HG03060 (cell line): ENCODE measurements around the gene IL17D.
"Not testable (repeated sequence)": the region's sequence is repeated elsewhere in the genome, so short reads cannot be mapped to it uniquely, and the experiment has no call there.

ENCODE experiments used
- ATAC-seq: cut with Tn5 transposase; IDR thresholded peaks from one replicate; pipeline ENCODE4 v1.9.1; 2021; ENCODE audit warnings: low read depth, moderate number of reproducible peaks; ENCODE audit not compliant: unreplicated experiment

The IL17D gene, protein sequence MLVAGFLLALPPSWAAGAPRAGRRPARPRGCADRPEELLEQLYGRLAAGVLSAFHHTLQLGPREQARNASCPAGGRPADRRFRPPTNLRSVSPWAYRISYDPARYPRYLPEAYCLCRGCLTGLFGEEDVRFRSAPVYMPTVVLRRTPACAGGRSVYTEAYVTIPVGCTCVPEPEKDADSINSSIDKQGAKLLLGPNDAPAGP

DNA sequence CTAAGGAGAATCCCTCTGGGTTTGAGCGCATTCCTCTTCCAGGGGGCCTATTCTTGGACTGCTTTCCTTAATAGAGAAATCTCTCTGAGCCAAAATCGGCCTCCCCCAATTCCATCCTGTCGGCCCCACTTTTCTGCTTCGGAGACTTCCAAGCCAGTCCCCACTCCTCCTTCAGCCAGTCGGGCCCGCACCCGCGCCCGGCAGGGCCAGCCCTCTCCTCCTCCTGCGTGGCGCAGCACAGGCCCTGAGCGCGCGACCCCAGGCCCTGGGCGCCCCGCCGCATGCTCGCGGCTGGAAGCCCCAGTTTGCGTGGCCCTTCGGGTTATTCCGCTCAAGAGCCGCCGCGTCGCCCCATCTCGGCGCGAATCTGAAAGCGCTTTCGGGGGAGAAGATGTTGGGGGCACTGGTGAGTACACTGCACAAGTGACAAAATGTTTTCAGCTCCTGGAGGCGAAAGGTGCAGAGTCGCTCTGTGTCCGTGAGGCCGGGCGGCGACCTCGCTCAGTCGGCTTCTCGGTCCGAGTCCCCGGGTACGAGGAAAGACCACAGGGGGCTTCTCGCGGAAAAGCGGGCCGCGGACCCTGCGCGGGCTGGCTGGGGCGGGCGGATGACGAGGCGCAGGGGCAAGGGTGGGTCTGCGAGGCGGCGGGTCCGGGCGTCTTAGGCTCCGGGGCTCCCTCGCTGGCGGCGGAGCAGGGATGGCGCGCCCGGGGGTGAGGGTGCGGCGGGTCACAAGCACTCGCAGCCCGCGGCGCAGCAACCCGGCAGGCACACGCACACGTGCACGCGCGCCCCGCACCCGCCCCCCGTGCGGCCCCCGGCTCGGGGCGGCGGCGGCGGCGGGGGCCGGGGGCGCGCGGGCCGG is at the start of gene IL17D:
TSS of gene IL17D (plus strand) at position 785 of the 865 bp plus-strand sequence. CDS start 303 bp downstream, outside the sequence.
- no peak for ATAC-seq

DNA sequence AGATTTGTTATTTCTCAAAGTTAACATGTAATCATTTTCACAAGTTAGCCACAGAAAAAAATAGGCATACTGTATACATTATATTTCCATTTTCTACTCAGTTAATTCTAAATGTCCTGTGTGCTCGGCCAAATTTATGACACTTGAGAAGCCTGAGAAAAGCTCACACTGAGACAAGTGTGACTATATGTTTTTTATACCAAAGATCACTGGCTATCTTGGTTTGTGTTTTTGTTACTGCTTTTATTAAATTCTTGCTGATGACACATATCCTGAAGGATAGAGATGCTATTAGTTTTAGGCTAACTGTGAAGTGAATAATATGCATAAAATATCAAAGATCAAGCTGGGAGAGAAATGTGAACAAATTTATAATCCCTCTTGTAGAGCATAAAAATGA is 49.3 kb upstream of the IL17D start:
- ATAC-seq = no peak

DNA sequence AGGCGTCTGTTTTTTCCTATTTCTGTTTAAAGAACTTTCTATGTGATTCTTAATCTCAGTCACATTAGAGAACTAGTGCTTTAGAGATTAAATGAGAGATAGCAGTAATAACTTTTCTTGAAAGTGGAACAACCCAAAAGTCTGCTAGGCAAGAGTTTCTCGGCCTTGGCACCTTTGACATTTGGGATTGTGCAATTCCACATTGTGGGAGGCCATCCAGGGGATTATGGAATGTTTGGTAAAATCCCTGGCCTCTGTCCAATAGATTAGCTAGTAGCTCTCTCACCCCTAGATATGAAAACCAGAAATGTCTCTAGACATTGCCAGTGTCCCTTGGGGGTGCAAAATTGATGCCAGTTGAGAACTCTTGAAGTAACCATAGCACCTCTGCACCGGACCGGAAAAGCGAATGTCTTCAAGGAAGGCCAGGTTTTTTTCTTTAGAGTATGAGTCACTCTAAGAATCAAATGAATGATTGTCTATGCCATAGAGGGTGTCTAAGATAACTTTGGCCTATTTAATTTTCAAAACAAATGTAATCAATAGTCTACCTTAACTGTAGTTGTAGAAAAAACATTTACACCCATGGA is 45.0 kb upstream of the IL17D start:
- ATAC-seq = no peak

DNA sequence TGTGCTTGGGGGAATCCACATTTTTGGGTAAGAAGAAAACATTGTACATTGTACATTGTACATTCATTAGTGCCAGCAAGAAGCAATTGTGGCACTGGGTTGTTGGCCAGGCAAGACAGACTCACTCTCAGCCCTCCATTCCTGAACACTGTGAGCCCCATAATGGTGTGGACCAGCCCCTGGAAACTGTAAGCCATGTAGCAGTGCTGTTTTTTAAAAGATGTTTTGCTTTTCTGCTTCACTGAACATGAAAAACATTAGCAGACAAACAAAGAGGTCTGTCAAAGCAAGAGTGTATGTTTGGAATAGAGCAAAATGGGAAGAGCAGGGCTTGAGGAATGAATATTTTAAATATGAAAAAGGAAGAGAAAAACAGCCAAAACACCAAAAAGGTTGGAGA is 39.1 kb upstream of the IL17D start:
- ATAC-seq = no peak

DNA sequence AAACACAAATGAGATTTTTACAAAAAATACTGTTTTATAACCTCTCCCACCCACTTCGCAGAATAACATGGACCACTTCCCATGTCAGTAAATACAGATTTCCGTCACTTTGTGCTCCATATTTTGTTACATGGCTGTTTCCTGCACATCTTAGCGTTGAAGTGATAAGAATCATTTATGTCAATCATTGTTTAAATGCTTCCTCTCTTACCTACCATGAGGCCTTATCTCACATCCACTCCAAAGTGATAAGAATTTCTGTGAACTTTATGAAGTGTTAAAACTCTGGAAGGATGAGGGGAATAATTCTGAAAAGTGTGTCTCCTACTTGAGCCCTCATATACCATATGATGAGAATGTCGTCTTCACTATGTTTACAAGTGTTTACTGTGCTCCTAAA is 36.6 kb upstream of the IL17D start:
- no peak for ATAC-seq

DNA sequence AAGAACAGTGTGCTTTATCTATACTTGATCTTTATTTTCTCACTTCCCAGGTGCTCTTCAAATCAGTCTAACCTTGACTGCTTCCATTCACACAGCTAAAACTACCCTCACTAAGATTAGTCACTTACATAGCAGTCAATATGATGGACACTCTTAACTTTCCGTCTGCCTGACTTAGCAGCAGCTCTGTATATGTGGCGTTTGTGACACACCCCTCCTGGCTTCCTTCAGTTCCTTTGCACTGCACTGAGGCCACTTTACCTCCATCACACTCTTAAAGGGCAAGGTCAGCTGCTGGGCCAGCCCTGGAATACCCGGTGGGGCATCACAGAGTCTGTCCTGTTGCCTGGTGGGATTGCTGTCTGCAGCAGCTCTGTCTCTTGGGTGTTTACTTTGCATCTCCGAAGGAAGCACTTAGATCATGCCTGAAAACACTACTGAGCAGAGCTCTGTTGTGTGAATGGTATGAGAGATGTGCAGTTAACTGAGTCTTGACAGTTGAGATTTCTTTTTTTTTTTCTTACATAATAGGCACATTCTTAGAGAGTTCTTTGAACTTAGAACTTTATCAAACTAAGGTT is 35.6 kb upstream of the IL17D start:
- ATAC-seq = no peak

DNA sequence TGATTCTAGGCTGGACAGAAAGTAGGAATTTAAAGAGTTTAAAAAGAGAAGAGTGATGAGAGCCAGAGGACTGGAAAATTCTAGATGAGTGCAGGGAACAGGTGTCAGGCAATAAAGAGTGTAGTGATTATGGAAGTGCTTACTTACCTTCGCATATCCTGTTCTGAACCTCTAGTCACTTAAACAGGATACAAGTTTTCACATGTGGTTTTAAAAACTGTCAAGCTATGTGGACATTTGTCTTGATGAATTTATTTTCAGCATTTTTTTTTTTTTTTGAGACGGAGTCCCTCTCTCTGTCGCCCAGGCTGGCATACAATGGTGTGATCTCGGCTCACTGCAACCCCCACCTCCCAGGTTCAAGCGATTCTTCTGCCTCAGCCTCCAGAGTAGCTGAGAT is 34.3 kb upstream of the IL17D start:
- ATAC-seq = no peak

DNA sequence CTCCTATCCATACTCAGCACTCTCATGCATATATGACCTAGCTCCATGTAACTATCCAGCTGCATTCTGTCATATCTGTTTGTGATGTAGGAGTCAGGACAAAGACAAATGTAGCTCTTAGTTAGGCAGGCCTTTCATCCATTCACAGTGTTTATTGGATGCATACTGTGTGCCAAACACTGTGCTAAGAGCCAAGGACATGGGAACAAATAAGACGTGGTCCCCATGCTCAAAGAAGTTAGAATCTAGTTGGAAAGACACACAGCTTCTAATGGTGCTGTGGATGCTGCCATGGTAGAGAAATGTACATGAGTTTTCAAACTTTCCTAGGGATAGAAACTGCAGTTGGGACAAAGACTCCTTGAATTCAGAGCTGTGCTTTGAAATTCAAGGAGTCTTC is 31.7 kb upstream of the IL17D start:
- no peak for ATAC-seq

DNA sequence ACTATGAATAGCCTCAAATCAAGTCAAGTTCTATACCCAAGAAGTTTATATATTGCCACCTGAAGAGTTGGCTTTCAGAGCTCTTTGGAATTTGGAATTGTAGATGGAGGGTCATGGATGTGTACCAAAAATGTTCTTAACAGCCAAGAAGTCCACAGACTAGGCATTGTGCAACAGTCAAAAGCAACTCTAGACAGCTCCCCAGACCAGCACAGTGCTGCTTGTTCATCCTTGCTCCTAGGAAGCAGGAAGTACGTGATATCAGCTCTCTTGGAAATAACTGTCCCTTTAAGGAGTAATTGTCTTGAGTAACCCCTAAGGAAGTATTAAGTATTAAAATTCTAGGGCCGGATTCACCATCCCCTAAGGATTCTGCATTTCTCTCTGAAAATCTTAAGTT is 30.7 kb upstream of the IL17D start:
- no peak for ATAC-seq

DNA sequence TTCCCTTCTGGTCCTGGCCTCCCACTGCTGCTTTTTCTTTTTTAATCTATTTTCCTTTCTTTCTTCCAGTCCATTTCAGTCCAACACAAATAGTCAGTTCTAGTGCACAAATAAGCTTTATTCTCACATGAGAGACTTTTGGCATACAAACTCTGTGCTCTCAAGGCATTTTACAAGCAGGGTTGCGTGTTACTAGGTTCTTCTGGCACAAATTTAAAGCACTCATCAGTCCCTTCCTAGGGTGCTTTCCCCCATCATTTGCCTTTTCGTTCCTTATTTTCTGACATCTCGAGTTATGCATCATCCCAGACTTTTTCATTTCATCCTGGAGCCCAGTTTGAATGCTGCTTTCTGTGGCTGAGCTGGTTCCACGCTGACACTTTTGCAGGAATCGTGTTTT is 29.8 kb upstream of the IL17D start:
- no peak for ATAC-seq

DNA sequence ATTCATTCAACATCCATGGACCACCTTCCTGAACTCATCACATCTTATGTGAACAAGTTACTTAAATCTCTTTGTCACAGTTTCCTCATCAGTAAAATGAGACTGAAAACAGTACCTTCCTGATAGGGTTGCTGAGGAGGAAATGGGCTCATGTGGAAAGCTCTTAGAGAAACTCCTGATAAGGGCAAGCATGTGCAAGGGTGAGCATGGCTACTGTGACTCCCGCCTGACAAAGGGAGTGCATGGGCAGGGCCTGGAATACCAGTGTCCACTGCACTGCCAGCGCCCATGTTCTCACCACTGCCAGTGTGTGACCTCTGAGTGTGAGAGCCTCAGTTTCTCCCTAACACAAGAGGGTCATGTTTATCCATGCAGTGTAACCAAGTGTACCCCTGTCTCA is 27.3 kb upstream of the IL17D start:
- no peak for ATAC-seq

DNA sequence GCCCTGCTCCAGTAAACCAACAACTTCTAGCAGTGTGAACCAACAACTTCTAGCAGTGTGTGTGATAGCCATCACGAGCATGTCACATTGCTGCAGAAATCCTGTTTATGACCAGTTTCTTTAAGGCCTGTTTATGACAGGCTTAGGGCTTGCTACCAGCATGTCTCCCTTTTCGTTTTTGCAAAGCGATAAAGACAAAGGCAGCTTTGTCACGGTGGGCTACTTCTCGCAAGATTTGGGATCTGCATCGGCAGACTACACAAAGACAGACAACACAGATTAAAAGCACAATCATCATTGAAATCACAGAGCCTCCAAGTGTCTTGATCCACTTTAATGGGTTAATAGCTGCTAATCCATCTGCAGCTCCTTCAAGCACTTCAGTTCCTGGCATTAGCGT is 24.9 kb upstream of the IL17D start:
- ATAC-seq = not testable (repeated sequence)

DNA sequence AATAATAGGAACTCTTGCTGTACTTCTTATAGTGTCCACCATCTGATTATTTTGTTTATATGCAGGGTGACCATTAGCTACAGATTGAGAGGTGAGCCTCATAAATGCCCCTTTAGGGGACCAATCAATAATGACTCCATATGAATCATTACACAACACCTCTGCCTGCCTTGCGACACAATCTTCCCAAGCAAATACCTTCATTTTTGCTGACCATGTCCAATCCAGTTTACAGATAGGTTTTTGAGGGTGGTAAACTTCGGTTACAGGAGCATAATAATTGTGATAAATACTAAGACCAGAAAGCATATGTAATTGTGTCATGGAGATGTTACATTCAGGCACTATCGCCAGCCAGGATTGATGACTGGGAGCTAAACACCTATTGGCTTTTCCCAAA is 23.6 kb upstream of the IL17D start:
- no peak for ATAC-seq

DNA sequence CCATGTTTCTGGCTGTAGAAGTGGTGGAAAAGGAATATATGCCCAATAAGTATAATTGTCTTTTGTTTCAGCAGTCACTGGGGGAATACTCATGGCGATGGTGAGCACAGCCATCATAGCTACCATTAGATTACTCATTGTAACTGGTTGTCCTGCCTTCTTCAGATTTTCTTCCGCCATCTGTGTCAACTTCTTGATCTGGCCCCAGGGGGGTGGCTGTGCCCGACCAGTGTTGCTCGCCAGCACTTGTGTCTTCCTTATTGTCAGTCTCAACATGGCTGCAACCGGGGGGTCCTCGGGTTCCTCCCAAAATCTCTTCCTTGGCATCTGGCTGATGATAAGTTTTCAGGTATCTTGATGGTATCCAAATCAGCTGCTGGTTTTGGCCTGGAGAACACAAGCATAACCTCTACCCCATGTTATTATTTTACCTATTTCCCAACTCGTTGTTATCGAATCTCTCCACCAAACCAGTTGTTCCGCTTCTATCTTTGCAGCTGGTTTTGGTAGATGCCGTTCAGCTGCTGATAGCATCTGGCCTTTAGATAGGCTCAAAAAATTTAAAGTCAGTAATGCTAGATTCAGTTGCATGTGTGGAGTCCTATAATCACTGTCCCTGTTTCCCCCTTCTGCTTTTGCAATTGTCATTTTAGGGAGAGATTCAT is 23.0 kb upstream of the IL17D start:
- ATAC-seq = no peak

DNA sequence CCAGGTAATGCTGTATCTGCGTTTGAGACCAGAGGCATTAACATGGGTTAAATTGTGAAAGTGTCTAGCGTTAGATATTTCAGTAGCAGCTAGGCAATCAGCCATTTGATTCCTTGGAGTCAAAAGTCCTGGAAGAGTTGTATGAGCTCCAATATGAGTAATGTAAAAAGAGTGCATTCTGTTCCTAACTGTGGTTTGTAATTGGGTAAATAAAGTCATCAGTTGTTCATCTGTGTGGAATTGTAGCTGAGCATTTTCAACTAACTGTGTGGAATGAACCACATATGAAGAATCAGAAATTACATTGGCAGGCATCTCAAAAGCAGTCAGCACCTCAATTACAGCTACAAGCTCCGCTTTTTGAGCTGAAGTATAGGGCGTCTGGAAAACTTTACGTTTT is 22.0 kb upstream of the IL17D start:
- ATAC-seq = not testable (repeated sequence)

DNA sequence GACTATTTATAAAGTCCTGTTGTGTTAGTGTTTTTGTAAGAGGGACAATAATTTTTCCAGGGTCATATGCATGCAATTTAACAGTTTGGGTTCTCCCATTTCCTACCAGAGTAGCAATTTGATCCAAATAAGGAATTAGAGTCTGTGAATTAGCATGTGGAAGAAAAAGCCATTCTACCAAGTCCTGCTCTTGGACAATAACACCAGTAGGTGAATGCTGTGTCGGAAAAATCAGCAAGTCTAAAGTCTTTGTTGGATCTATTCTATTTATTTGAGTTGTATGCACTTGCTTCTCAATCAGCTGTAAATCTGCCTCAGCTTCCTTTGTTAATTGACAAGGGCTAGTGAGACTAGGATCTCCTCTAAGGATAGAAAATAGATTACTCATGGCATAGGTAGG is 21.4 kb upstream of the IL17D start:
- ATAC-seq = no peak

DNA sequence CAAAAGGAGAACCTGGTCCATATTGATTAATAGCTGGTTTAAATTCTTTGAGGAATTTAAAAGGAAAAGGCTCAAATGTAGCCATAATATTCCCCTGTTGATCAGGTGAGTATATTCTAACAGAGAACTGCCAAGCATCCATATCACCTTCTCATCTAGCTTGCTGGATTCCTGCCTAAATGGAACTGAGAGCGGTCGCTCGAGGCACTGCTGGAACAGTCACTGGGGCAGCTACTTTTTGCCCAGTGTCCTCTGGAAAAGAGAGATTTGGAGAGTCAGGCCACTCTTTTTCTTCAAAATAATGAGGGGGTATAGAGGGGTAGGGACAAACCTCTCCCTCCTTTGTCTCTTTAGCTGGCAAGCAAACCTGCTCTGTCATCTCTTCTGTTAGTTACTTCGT is 19.5 kb upstream of the IL17D start:
- ATAC-seq = no peak

DNA sequence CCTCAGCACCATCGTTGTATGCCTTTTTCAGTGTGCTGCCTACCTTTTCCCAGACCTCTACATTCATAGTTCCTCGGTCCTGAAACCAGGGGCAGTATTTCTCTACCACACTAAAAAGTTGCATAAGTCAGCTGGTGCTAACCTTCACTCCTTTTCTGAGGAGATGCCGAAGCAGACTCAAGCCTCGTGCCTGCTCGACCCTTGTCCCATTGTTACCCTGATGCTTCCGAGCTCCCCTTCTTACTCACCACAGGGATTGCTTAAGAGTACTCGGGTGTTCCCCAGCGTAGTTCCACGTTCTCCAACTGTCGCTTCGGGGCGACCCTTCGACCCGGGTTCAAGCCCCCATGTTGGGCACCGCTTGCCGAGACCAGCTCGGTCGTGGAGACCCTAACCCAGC is 19.0 kb upstream of the IL17D start:
- no peak for ATAC-seq

DNA sequence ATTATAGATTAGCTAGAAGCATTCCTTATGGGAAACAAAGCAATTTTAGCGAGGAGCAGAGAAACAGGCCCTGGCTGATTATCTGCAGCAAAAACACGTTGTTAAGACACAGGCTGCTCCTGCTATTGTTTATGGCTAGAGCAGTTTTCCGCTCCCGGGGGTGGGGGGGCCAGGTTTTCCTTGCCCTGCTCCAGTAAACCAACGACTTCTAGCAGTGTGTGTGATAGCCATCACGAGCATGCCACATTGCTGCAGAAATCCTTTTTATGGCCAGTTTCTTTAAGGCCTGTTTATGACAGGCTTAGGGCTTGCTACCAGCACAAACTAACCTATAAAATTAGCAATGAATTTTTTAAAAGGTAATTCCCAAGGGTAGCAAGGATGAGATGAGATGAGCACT is 18.4 kb upstream of the IL17D start:
- no peak for ATAC-seq

DNA sequence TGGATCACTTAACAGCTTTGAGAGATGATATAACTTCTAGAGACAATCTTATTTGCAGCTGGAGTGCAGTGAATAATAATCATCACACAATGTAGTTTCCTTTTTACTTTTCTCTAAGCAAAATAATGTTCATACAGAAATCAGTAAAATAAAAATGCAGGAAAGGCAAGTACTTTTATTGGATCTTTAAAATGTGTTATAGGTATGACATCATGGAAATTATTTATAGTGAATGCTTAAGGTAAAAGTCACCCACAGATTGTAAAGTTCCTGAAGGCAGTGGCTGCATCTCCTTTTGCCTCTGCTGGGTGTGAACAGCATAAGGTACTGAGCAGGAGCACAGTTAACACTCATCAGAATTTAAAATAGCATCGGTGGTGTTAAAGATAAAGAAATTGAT is 17.3 kb upstream of the IL17D start:
- ATAC-seq = no peak
